K562 (cell line): Measurements from ENCODE around the gene C1orf174. TPM values are rescaled to one million over a fixed set of nuclear protein-coding genes. Genes with fewer than 3 reads are reported as not detected.

Experiments used
- CCAR2 ChIP-seq: fragments of 200-400 bp; formaldehyde crosslinking; IDR thresholded peaks from 2 replicates; pipeline ENCODE4 v1.6.1; 2017; ENCODE audit warnings: mild to moderate bottlenecking, low read depth, low read length
- COPS2 ChIP-seq: fragments of 450-650 bp; conservative IDR thresholded peaks from 2 replicates; pipeline ENCODE4 v1.6.1; 2016; ENCODE audit warnings: mild to moderate bottlenecking, moderate library complexity
- HOXB6 ChIP-seq: fragments of 250-450 bp; sonication (Bioruptor Pico); IDR thresholded peaks from 2 replicates; pipeline ENCODE4 v1.5.1; 2022; ENCODE audit warnings: mild to moderate bottlenecking, borderline replicate concordance
- NELFE ChIP-seq: IDR thresholded peaks from 2 replicates; pipeline ENCODE4 v1.6.1; 2011; ENCODE audit warnings: mild to moderate bottlenecking; ENCODE audit not compliant: insufficient read depth, insufficient read length
- NFIC ChIP-seq: fragments of 450-650 bp; IDR thresholded peaks from 2 replicates; pipeline ENCODE4 v1.6.1; 2017; ENCODE audit warnings: mild to moderate bottlenecking, inconsistent platforms
- SOX6 ChIP-seq: fragments of 450-650 bp; IDR thresholded peaks from 2 replicates; pipeline ENCODE4 v1.6.1; 2014; ENCODE audit warnings: mild to moderate bottlenecking
- SRSF3 ChIP-seq: fragments of 200-400 bp; formaldehyde crosslinking; IDR thresholded peaks from 2 replicates; pipeline ENCODE4 v1.6.1; 2016; ENCODE audit warnings: mild to moderate bottlenecking, low read length, moderate library complexity; ENCODE audit not compliant: insufficient read depth
- ZNF165 ChIP-seq: fragments of 250-450 bp; sonication (Bioruptor Pico); IDR thresholded peaks from 2 replicates; pipeline ENCODE4 v1.4.0; 2020; ENCODE audit warnings: borderline replicate concordance
- polyA plus RNA-seq, 8 experiments: library from polyadenylated mRNA; depleted of rRNA in 4 of 8; stranded (reverse) in 5 of 8; unstranded in 3 of 8; fragments of >200 nt; fragmentation: Nextera tagmentation in 2 of 8; fragmentation: Illumina TruSeq in 1 of 8; extraction: Ambion mirVana in 2 of 8; extraction: Trizol in 1 of 8; gene quantifications; 2 replicates each; pipeline versions ENCODE4 v1.2.1 to v1.2.3, GENCODE V29; 2011 to 2014; ENCODE audit warnings: inconsistent platforms in 1 of 8, missing spikeins in 1 of 8
- total RNA-seq, 7 experiments: library from RNA; depleted of rRNA in 6 of 7; stranded (reverse); fragments of >200 nt in 6 of 7; fragmentation: Illumina TruSeq in 2 of 7; extraction: Trizol in 2 of 7; gene quantifications; 2 replicates each; pipeline versions ENCODE4 v1.2.1 to v1.2.3, GENCODE V29; 2011 to 2021; ENCODE audit warnings: low replicate concordance in 1 of 7
- TF ChIP-seq, protein P1 (sequence below): sonication (generic); formaldehyde crosslinking; IDR thresholded peaks from 2 replicates; pipeline ENCODE4 v1.8.0; 2022; ENCODE audit warnings: mild to moderate bottlenecking, low read depth, missing genetic modification reagents
- TF ChIP-seq, protein P2 (sequence below): fragments of 250-450 bp; sonication (Bioruptor Pico); IDR thresholded peaks from 2 replicates; pipeline ENCODE4 v1.9.0; 2021; ENCODE audit warnings: mild to moderate bottlenecking
- TF ChIP-seq, protein P3 (sequence below): fragments of 450-650 bp; IDR thresholded peaks from 2 replicates; pipeline ENCODE4 v1.6.1; 2014; ENCODE audit warnings: low read depth, mild to moderate bottlenecking, moderate library complexity, borderline replicate concordance

Gene C1orf174
- total and polyA plus RNA-seq, 9 of the 15 experiments (the other 6 are each of a cell fraction or from before 2014, with no cell fraction given), result 38.5 to 64.9 (median 45.4) TPM

DNA sequence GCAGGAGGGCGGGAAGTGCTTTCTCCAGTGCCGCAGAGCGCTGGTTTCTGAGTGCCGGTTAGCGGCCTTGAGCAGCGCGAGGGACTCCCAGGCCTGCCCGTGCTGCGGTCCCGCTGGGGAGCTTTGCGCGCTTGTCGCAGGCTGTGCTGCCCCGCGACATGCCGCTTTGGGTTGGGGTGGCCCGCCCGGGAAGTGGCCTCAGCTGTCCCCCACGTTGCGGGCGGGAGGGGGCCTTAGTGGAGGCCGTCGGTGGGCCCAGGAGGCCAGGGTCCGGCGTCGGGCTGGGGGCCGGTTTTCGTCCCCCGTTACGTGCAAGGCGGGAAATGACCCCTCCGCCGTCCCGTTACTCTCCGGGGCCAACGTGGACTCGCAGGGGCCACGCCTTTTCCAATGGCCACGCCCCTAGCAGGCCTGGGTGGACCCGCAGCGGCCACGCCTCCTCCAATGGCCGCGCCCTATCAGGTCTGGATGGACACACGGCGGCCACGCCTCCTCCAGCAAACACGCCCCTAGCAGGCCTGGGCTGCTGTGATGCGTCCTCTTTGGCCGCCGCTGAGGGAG is 977 bp upstream of the C1orf174 start (continued):
- TF ChIP-seq, protein P1, sequence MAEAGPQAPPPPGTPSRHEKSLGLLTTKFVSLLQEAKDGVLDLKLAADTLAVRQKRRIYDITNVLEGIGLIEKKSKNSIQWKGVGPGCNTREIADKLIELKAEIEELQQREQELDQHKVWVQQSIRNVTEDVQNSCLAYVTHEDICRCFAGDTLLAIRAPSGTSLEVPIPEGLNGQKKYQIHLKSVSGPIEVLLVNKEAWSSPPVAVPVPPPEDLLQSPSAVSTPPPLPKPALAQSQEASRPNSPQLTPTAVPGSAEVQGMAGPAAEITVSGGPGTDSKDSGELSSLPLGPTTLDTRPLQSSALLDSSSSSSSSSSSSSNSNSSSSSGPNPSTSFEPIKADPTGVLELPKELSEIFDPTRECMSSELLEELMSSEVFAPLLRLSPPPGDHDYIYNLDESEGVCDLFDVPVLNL (CRISPR knock-in tag), result no peak; the same call in 1 of the 2 replicates
- TF ChIP-seq, protein P2, sequence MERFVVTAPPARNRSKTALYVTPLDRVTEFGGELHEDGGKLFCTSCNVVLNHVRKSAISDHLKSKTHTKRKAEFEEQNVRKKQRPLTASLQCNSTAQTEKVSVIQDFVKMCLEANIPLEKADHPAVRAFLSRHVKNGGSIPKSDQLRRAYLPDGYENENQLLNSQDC, result no peak
- TF ChIP-seq SOX6 (no peak), SRSF3 (no peak), CCAR2 (no peak), COPS2 (no peak), NFIC (peak; percentile 37), ZNF165 (no peak), HOXB6 (no peak), NELFE (no peak)
- TF ChIP-seq, protein P3, sequence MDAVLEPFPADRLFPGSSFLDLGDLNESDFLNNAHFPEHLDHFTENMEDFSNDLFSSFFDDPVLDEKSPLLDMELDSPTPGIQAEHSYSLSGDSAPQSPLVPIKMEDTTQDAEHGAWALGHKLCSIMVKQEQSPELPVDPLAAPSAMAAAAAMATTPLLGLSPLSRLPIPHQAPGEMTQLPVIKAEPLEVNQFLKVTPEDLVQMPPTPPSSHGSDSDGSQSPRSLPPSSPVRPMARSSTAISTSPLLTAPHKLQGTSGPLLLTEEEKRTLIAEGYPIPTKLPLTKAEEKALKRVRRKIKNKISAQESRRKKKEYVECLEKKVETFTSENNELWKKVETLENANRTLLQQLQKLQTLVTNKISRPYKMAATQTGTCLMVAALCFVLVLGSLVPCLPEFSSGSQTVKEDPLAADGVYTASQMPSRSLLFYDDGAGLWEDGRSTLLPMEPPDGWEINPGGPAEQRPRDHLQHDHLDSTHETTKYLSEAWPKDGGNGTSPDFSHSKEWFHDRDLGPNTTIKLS, result peak; percentile 97
